ENCODE data around the gene SQOR. TPM values are rescaled to one million over a fixed set of nuclear protein-coding genes. Genes with fewer than 3 reads are reported as not detected.

Gene SQOR
- total and polyA plus RNA-seq, 2 experiments from 2014 or later = 0.23 TPM; not detected in 1

DNA sequence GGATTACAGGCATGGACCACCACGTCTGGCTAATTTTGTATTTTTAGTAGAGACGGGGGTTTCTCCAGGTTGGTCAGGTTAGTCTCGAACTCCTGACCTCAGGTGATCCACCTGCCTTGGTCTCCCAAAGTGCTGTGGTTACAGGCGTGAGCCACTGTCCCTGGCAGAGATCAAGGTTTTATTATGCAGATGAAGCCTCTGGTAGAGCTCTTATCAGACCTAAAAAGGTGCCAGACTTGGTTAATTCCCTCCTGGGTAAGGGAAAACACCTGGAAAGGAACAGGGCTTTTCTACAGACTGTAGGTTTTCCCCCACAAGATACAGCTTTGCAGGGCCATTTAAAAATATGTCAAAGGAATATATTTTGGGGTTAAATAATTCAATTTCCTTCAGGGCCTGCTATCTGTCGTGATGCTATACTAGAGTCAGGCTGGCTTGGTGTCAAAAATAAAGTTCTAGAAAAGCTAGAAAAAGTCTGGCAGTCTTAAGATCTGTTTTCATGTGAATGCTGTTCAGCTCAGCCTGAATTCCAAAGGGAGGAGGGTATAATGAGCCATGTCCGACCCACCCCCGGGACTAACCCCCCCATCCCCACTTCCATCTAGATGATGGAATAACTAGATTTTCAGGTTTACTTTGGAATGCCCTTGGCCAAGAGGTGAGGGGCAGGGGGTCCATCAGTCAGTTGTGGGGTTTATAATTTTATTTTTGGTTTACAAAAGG, 49.6 kb upstream of the SQOR start:
- H3K4me1 Mint-ChIP-seq = peaks cover 21% of the 10 kb centered on the region; the same call in 2 of the 3 replicates
- peaks cover 12% of the 10 kb centered on the region for H3K27me3 Mint-ChIP-seq (ENCODE audit: insufficient read depth, low read depth, poor library complexity)
- no peaks in the 10 kb centered on the region for H4K20me1 ChIP-seq (replicated peaks; ENCODE audit: insufficient read depth)
- H3K36me3 ChIP-seq (ENCODE audit: insufficient read depth) = no peaks in the 10 kb centered on the region
- peak overlapping the region; percentile 98; the same call in 1 of the 2 replicates for H3K4me3 ChIP-seq
- H3K9me2 ChIP-seq (ENCODE audit: insufficient read depth) = no peaks in the 10 kb centered on the region
- TF ChIP-seq EZH2phosphoT487 (IDR thresholded peaks at IDR 0.05; ENCODE audit: unreplicated experiment) (no peak), ZNF331 (CRISPR knock-in tag; IDR thresholded peaks at IDR 0.05; ENCODE audit: low read depth) (no peak), ZNF462 (CRISPR knock-in tag; IDR thresholded peaks at IDR 0.05) (no peak), REST (IDR thresholded peaks at IDR 0.05; ENCODE audit: unreplicated experiment) (no peak), CREB1 (CRISPR knock-in tag; IDR thresholded peaks at IDR 0.05; ENCODE audit: low read depth) (no peak), EZH2 (IDR thresholded peaks at IDR 0.05; ENCODE audit: low read depth, unreplicated experiment) (no peak), JUNB (IDR thresholded peaks at IDR 0.05; ENCODE audit: unreplicated experiment) (no peak), ZNF114 (CRISPR knock-in tag; IDR thresholded peaks at IDR 0.05) (no peak), NANOG (IDR thresholded peaks at IDR 0.05; ENCODE audit: borderline replicate concordance) (no peak), STAT1 (IDR thresholded peaks at IDR 0.05; ENCODE audit: unreplicated experiment) (no peak), CTCF (conservative IDR thresholded peaks at IDR 0.05; ENCODE audit: low read depth in 2 of 2) (no peak), POLR2AphosphoS5 (IDR thresholded peaks at IDR 0.05; ENCODE audit: low read depth) (no peak)
- TF ChIP-seq, protein P1, sequence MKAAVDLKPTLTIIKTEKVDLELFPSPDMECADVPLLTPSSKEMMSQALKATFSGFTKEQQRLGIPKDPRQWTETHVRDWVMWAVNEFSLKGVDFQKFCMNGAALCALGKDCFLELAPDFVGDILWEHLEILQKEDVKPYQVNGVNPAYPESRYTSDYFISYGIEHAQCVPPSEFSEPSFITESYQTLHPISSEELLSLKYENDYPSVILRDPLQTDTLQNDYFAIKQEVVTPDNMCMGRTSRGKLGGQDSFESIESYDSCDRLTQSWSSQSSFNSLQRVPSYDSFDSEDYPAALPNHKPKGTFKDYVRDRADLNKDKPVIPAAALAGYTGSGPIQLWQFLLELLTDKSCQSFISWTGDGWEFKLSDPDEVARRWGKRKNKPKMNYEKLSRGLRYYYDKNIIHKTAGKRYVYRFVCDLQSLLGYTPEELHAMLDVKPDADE (IDR thresholded peaks at IDR 0.05) = no peak
- ATAC-seq = no peak
- no peaks in the 10 kb centered on the region for H3K36me3 Mint-ChIP-seq (ENCODE audit: low read depth)
- peak overlapping the region; percentile 99; the same call in 1 of the 2 replicates for H3K4me2 ChIP-seq
- peaks cover 3% of the 10 kb centered on the region; the same call in 1 of the 2 replicates for H3F3A ChIP-seq (replicated peaks; ENCODE audit: low read depth)
- H3K27ac Mint-ChIP-seq = no peak overlapping the region
- DNase-seq (ENCODE audit: low spot score) = no peak
- H2AFZ ChIP-seq = no peak overlapping the region
- peaks cover 26% of the 10 kb centered on the region for H3K79me2 ChIP-seq (replicated peaks; ENCODE audit: insufficient read depth)
- H3K27ac ChIP-seq (ENCODE audit: low read depth) = no peak overlapping the region
- H3K27me3 ChIP-seq (ENCODE audit: insufficient read depth) = no peaks in the 10 kb centered on the region
- H3K4me1 ChIP-seq (ENCODE audit: insufficient read depth) = peaks cover 13% of the 10 kb centered on the region
- H3K9me3 Mint-ChIP-seq = no peaks in the 10 kb centered on the region
- H3K4me3 Mint-ChIP-seq = peak overlapping the region; percentile 41; the same call in 2 of the 3 replicates

Measured in GM23338 (cell line).